Cardiac fibroblast (primary cell): ENCODE results near the gene PYGL.
"Not testable (repeated sequence)": the region's sequence is repeated elsewhere in the genome, so short reads cannot be mapped to it uniquely, and the experiment has no call there.

Experiments
- DNase-seq, 2 donors: peaks; one replicate each; pipeline versions ENCODE4 v3.0.0 to v3.0.0-alpha.2; 2010; ENCODE audit warnings: low read depth in 2 of 2
- H3K4me3 ChIP-seq, 2 donors: replicated peaks in 1 of 2; 1 replicate in 1 of 2; 2 replicates in 1 of 2; pipeline ENCODE4 v1.5.1; 2011; ENCODE audit warnings: low read depth in 2 of 2, low read length in 2 of 2, mild to moderate bottlenecking in 2 of 2, moderate library complexity in 1 of 2
- CTCF ChIP-seq: IDR thresholded peaks from one replicate; pipeline ENCODE4 v1.5.1; 2011; ENCODE audit warnings: low read depth, mild to moderate bottlenecking, low read length, inconsistent platforms

PYGL gene

GRCh38 chr14:50917449-50917848 lies 26.8 kb downstream of the PYGL start:
- H3K4me3 ChIP-seq, result no peak overlapping the region
- TF ChIP-seq CTCF, result no peak

DNA sequence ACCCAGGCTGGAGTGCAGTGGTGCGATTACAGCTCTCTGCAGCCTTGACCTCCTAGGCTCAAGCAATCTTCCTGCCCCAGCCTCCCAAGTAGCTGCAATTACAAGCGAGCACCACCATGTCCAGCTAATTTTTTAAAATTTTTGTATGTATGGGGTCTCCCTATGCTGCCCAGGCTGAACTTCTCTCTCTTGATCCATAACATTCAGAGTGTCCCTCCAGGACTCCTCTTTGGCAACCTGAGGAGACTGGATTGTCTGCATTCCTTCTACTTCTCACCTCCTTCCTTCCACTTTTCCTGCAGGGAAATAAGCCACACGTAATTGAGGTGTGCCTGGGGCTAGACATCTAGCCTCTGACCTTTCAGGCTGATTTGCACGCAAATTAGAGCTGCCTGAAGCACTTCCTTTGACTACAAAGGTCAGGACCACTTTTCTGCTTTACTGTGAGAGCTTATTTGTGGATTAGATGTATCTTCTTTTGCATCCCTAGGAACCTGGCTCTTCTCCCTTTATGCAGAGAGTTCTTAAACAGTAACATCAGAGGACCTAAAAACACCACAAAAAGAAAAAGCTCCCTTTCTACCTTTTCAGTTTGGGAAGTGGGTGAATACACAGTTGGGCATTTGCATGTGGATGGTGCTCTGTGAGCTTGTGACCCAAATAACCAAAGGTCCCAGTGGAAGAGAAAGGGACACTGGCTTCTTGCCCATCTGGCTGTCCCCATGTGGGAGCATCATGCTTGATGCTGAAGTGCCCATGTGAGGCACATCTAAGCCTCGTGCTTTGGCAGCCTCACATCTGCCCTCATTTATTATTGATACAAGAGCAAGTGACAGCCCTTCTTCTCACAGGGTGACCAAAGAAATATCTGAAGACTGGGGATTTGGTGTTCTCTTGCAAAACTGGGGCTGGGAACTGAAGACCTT lies 33.5 kb downstream of the PYGL start:
- H3K4me3 ChIP-seq, result no peak overlapping the region
- DNase-seq, result no peak
- TF ChIP-seq CTCF, result no peak

More at GRCh38 chr14:50917449-50917848, 26.8 kb downstream of the PYGL start:
- no peak for DNase-seq

- no peak for DNase-seq
- H3K4me3 ChIP-seq, result no peak overlapping the region
- no peak for TF ChIP-seq CTCF
Measured at GRCh38 chr14:50906326-50907065, 37.8 kb downstream of the PYGL start.

GRCh38 chr14:50904719-50905118 lies 39.6 kb downstream of the PYGL start:
- TF ChIP-seq CTCF, result no peak
- no peak for DNase-seq
- H3K4me3 ChIP-seq, result no peak overlapping the region

DNA sequence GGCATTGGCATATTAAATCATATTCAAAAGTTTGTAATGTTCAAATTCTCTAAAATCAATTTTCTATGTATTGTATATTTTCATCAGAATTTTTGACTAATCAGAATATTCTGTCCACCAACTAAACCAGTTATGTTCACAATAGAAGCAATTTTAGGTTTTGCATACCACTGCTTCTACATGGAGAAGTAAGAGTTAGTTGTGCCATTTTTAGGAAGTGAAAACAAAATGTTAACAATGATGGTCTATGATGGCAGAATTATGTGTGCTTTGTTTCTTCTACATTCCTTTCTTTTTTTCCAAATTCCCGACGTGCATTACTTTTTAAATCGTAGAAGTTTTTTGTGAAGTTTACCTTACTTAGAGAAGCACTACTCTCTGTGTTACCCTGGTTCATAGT lies 42.9 kb downstream of the PYGL start:
- DNase-seq, result no peak
- H3K4me3 ChIP-seq, result no peak overlapping the region
- no peak for TF ChIP-seq CTCF

DNA sequence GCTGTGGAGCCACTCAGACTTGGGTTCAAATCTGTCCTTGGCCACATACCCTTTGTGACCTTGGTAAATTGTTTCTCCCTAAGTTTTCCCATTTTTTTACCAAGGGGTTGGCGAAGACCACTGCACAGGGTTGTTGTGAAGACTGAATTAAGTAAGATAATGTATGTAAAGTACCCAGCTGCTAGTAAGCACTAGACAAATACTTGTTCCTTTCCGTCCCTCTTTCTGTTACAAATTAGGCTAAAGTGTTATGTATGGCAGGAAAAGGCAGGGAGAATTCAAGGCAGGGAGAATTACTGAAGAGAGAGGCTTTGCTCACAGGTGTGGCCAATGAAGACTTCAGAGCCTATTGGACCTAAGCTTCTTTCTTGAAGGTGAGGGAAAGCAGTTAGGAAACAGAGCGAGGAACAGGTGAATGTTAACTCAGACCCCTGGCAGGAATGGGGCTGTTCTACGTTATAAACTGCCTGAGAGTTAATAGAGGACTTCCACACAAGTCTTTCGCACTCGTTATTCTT lies 46.6 kb downstream of the PYGL start:
- no peak for TF ChIP-seq CTCF
- H3K4me3 ChIP-seq, result no peak overlapping the region
- DNase-seq, result no peak

DNA sequence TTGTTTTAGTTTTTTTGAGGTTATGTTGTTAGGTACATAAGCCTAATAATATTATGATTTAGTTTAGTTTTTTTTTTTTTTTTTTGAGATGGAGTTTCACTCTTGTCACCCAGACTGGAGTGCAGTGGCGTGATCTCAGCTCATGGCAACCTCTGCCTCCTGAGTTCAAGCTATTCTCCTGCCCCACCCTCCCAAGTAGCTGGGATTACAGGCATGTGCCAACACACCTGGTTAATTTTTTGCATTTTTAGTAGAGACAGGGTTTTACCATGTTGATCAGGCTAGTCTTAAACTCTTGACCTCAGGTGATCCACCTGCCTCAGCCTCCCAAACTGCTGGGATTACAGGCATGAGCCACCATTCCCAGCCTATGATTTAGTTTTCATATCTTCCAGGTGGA lies 47.3 kb downstream of the PYGL start:
- not testable (repeated sequence) for DNase-seq, H3K4me3 ChIP-seq

- DNase-seq, H3K4me3 ChIP-seq: not testable (repeated sequence)
Measured at GRCh38 chr14:50896421-50896820, 47.9 kb downstream of the PYGL start.
